ENCODE data around the gene FMNL1.
"Not testable (repeated sequence)": the region's sequence is repeated elsewhere in the genome, so short reads cannot be mapped to it uniquely, and the experiment has no call there.

Gene FMNL1

DNA sequence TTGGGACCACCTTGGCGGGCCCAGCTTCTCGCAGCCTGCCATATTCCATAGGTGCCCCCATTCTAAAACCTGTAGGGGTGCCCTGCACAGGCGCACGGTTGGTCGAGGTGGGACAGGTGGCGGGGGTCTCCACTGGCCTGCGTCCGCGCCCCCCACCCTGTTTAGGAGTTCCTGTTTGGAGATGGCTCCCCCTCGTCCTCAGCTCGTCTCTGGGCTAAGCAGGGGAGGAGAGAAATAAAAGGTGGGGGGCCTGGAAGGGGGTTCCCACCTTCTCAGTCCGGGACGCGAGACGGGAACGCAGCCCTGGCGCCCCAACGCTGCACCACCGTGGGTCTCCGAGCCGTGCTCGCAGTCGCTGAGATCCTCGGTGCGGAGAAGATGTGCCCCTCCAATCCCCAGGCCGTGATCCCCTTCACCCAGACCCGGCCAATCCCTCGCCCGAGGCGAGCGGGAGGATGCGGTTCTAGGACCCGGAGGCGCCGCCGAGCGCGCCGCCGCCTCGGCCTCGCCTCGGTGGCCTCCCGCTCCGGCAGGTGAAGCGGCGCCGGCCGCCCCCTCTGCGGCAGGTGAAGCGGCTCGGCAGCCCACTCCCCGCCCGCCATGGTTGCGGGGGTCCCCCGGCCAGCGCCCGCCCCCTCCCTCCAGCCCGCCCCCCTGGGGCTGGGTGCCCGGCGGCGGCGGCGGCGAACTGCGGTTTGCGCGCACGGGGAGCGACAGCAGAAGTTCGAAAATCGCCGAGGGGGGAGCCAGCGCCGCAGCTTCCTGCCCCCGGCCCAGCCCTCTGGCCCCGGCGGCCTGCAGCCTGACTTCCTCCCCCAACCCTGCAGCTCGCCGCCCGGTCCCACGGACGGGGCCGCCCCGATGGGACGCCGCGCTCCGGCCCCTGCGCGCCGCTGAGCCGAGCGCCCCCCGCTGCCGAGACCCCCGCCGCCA lies at the start of gene FMNL1:
FMNL1 (plus strand) TSS at position 805 of the 933 bp plus-strand sequence. CDS start 240 bp downstream, outside the sequence.
- DNase-seq = no peak

- no peak for DNase-seq
Observed at GRCh38 chr17:45172232-45172540, 49.5 kb upstream of the FMNL1 start.

DNA sequence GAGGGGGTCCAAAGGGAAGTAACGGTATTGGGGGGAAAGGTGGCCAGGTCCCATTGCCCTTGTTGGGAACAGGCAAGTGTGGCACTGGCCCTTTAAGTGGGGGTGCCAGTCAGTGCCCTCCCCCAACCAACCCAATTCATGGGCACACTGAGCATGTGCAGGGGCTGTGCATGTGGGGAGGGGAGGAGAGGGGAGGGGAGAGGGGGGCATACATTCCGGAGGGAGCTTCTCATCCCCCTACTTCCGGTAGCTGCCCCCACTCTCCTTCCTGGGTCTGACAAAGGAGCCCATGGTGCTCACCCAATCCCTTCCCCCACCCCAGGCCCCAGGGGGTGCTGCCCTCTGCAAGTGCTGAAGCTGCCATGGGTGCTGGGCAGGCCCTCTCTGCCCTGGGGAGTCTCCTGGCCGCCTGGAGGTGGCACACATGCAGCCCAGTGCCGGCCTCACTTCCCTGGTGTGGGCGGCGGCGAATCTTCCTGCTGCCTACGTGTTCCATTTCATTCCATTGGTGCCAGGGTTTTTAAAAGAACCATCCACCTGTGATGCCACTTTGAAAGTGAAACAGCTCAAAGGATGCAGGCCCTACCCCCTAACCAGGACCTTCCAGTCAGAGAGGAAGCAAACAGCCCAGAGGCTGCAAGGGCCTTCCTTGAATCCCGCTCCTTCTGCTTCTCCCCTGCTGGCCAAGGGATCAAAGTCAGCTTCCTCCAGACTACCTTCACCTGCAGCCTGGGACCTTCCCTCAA lies 49.0 kb upstream of the FMNL1 start:
- no peak for DNase-seq

DNA sequence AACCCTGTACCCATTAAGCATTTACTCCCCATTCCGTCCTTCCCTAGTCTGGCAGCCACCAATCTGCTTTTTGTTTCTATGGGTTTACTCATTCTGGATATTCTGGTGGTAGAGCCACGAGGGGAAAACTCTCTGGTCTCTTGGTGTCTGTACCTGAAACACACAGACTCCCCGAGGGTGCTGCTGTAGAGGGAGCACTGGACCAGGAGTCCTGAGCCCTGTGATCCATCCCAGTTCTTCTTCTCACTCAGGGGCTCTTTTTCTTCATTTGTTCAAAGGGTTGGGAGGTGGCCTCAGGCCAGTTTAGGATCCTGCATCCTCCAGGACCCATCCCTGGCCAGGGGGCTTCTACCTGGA lies 45.9 kb upstream of the FMNL1 start:
- no peak for DNase-seq

- DNase-seq = no peak
Observed at GRCh38 chr17:45177563-45177962, 44.1 kb upstream of the FMNL1 start.

DNA sequence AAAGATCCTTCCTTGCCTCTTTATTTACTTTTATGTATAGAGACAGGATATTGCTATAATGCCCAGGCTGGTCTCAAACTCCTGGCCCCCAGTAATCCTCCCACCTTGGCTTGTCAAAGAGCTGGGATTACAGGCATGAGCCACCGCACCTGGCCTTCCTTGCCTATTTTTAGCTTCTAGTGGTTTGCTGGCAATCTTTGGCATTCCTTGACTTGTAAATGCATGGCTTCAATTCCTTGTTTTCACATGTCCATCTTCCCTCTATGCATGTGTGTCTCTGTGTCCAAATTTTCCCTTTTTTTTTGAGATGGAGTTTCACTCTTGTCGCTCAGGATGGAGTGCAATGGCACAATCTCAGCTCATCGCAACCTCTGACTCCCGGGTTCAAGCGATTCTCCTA lies 37.5 kb upstream of the FMNL1 start:
- DNase-seq = no peak

DNA sequence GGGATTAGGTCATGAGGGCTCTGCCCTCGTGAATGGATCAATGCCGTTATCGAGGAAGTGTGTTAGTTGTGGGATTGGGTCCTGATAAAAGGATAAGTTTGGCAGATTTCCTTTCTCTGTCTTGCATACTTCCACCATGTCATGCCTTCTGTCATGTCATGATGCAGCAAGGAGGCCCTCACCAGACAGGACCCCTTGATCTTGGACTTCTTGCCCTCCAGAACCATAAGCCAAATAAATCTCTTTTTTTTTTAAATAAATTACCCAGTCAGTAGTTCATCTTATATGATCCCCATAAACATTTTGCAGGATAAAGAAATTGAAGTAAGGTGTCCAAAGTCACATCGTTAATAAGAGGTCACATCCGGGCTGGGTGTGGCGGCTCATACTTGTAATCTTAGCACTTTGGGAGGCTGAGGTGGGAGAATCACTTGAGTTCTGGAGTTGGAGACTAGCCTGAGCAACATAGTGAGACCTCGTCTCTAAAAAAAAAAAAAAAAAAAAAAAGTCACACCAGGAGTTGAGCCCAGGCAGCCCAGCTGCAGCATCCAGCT lies 34.8 kb upstream of the FMNL1 start:
- DNase-seq = no peak

GRCh38 chr17:45189009-45189408 lies 32.7 kb upstream of the FMNL1 start:
- DNase-seq = no peak

- no peak for DNase-seq
Observed at GRCh38 chr17:45190503-45191255, 31.0 kb upstream of the FMNL1 start.

DNA sequence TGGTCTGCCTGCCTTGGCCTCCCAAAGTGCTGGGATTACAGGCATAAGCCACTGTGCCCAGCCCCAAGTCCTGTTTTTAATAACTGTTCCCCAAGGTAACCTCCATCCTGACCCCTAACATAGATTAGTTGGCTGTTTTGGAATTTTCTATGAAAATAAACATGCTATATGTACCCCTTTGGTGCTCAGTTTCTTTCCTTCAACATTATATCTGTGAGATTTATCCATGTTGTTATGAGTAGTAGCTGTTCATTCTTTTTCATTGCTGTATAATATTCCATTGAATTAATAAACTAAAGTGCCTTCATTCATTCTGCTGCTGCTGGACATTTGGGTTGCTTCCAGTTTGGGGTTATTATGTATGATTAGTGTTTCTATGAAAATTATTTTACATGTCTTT lies 26.3 kb upstream of the FMNL1 start:
- no peak for DNase-seq

DNA sequence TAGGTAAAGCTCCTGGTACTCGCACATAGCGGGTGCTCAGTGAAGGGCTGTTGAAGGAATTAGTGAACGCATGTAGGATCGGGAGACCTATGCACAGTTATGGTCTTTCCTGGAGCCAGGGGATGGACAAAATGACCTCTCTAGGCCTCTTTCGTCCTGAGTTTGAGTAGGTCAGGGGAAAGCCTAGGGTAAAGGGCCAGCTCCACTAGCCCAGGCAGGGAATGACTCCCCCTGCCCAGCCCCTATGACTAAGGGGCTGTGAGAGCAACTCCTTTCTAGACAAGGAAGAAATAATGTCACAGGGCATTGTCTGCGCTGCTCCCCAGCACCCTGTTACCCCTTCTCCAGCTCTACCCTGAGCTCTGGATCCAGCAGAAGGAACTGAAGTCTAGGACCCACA lies 24.6 kb upstream of the FMNL1 start:
- DNase-seq = no peak

DNA sequence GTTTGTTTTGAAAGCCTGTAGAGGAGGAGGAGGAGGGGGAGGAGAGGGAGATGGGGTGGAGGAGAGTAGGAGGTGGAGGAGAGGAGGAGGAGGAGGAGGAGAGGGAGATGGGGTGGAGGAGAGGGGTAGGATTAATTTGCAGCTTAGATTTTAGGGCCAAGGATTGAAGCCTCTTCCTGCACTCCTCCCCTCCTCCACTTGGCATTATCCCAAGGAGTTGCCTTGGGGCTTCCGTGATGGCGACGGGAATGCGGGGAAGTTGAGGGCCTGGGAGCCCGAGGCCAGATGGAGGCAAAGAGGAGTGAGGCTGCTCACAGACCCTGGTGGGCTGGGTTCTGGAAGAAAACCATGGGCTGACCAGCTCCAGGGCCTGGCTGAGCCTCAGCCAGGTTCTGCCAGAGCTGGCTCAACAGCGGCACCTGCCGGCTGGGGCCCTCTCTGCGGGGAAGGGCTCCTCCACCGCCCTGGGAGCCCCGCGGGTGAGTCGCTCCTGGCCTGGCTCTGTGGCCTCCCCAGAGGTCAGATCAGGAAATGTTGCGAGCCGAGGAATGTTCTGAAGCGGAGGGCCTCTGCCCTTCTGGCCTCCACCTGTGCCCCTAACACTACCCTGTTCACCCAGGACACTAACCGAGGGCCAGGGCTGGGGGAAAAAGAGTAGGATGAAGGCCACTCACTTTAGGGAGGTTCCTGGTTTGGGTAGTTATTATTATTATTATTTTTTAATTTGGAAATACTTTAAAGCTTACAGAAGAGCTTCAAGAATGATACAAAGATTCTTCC lies 23.9 kb upstream of the FMNL1 start:
- peak; percentile 39 for DNase-seq

- no peak for DNase-seq
Observed at GRCh38 chr17:45200701-45201100, 21.0 kb upstream of the FMNL1 start.

GRCh38 chr17:45201457-45201856 lies 20.2 kb upstream of the FMNL1 start:
- no peak for DNase-seq

DNA sequence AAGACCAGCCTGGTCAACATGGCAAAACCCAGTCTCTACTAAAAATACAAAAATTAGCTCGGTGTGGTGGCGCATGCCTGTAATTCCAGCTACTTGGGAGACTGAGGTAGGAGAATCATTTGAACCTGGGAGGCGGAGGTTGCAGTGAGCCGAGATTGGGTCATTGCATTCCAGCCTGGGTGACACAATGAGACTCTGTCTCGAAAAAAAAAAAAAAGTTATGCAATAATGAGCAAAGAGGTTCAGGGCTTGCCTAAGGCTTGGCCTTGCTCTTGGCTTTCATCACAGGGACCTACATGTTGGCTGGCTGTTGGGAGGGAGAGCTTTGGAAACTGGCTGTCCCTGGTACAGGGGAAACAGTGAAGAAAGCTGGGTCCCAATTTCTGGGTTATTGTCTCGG lies 19.8 kb upstream of the FMNL1 start:
- not testable (repeated sequence) for DNase-seq

DNA sequence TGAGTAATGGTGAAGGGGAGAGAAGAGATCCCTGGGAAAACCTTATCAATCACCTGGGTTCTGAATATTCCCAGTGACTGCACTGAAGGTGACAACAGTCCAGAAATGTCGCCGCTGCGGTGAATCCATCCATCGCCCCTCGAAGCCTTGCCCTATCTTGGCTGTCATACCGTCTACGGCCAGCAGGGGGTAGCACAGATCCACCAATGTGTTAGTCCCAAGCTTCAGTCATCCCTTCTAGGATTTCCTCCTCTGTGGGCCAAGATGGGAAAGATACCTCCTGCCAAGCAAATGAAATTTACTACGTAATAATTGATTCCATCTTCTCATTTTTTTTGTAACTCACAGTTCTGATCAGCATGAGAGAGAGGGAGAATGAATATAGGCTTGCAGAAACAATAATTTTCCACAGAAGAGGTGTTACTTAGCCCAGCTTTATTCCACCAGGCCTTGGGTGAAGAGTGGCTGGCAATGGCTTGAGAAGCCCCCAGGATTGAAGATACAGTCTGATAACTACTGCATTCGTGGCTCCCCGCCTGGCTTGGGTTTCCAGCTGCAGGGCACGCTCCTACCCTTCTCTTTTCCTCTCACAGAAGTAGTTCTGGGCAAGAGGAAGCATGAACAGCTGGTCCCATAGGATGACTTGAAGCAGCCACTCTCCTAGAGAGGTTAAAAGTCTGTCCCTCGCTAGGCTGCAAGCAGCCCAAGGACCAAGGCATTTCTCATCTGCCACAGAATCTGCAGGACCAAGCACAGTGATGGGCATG lies 2.6 kb upstream of the FMNL1 start:
- DNase-seq = peak; percentile 19

GRCh38 chr17:45220079-45220478 lies 1.6 kb upstream of the FMNL1 start:
- DNase-seq = no peak

- DNase-seq = no peak
Observed at GRCh38 chr17:45222014-45222288, 266 bp downstream of the FMNL1 start.

DNA sequence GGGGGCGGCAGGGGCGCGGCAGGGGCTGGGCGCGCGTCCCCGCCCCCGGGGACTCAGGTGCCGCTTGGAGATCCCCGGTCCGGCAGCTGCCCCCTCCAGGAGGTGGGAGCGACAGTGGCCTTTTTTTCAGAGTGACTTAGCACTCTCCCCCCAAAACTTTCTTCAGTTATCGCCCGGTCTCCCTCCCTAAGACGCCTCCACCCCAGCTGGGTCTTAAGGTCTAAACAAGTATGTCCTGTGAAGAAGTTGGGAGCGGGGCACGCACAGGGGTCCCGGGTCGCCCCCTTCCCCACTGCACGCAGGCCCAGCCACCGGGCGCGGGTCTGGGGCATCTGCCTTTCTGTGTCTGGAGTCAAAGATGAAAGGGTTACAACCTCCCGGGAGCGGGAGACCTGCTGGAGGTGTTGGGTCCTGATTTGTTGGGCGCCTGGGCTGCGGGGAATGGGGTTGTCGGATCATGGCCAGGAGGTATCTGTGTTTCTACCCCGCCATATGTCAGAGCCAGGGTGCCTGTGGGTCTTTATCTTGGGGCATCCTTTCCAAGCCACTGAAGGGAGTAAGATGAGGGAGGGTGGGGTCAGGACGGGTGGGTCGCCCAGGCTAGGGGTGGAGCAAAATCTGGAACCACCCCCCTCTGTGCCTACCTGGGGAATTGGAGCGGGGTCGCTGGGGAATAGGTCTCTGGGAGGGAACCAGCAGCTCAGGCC lies 757 bp downstream of the FMNL1 start:
- DNase-seq = no peak

- DNase-seq = no peak
Observed at GRCh38 chr17:45222996-45223538, 1.4 kb downstream of the FMNL1 start.

All from amniotic stem cell (primary cell).